ENCODE results near the gene MTCH2. TPM values are rescaled to one million over a fixed set of nuclear protein-coding genes. Genes with fewer than 3 reads are reported as not detected.

The MTCH2 gene
- total and polyA plus RNA-seq, 7 donors = 75.2 to 152 (median 107) TPM

GRCh38 chr11:47571357-47571729 is 71.0 kb downstream of the MTCH2 start:
- no peaks in the 10 kb centered on the region for H3K9me3 ChIP-seq
- TF ChIP-seq CTCF (IDR thresholded peaks at IDR 0.05) = no peak
- H3K4me3 ChIP-seq = no peak overlapping the region
- H3K27me3 ChIP-seq (ENCODE audit: insufficient read depth in 3 of 3, low read length in 2 of 3) = no peaks in the 10 kb centered on the region
- no peak for ATAC-seq
- peaks cover 17% of the 10 kb centered on the region for H3K4me1 ChIP-seq
- H3K36me3 ChIP-seq (ENCODE audit: insufficient read depth in 1 of 2, low read depth in 1 of 2) = peaks cover 2 to 81% of the 10 kb centered on the region in 2 donors
- 70 to 81% (median 74%) methylated on average over 4 of the region's 4 CpGs for WGBS, 3 donors
- DNase-seq = no peak
- H3K27ac ChIP-seq = no peak overlapping the region
- intact Hi-C loops (cut with DNase I) = no loop called here

- WGBS, 3 donors = 80 to 83% (median 81%) methylated on average over 3 of the region's 3 CpGs
- Histone ChIP-seq H3K4me3 (no peak overlapping the region), H3K36me3 (ENCODE audit: insufficient read depth in 1 of 2, low read depth in 1 of 2) (peaks cover 2 to 76% of the 10 kb centered on the region in 2 donors), H3K27ac (no peak overlapping the region), H3K27me3 (ENCODE audit: insufficient read depth in 3 of 3, low read length in 2 of 3) (no peaks in the 10 kb centered on the region), H3K4me1 (peaks cover 20% of the 10 kb centered on the region), H3K9me3 (no peaks in the 10 kb centered on the region)
- no peak for TF ChIP-seq CTCF (IDR thresholded peaks at IDR 0.05)
- ATAC-seq (no peak), DNase-seq (no peak)
- intact Hi-C loops (cut with DNase I) = no loop called here
Measured at GRCh38 chr11:47570651-47571356, 71.6 kb downstream of the MTCH2 start.

GRCh38 chr11:47569646-47570045 is 72.7 kb downstream of the MTCH2 start:
- intact Hi-C loops (cut with DNase I) = no loop called here
- H3K4me1 ChIP-seq = peaks cover 25% of the 10 kb centered on the region
- TF ChIP-seq CTCF (IDR thresholded peaks at IDR 0.05) = no peak
- no peaks in the 10 kb centered on the region for H3K27me3 ChIP-seq (ENCODE audit: insufficient read depth in 3 of 3, low read length in 2 of 3)
- ATAC-seq (no peak), DNase-seq (no peak)
- H3K36me3 ChIP-seq (ENCODE audit: insufficient read depth in 1 of 2, low read depth in 1 of 2) = peaks cover 2 to 64% of the 10 kb centered on the region in 2 donors
- H3K4me3 ChIP-seq = no peak overlapping the region
- WGBS, 3 donors = 96 to 98% (median 97%) methylated on average over 7 of the region's 7 CpGs
- H3K27ac ChIP-seq = no peak overlapping the region
- no peaks in the 10 kb centered on the region for H3K9me3 ChIP-seq

Other genes with a start within 250 kb of the MTCH2 start
- gene SLC39A13, start 234.0 kb downstream of the MTCH2 start, total RNA-seq = 10 to 100 TPM; 14.7 to 26.9 (median 19.9) TPM
- gene SLC39A13, start 234.0 kb downstream of the MTCH2 start, polyA plus RNA-seq = 10 to 100 TPM; 27.0 to 35.3 (median 29.1) TPM
- 100 to 1,000 TPM; 141 to 255 (median 191) TPM for gene PSMC3, start 216.1 kb downstream of the MTCH2 start, total RNA-seq
- 100 to 1,000 TPM; 300 to 346 (median 316) TPM for gene PSMC3, start 216.1 kb downstream of the MTCH2 start, polyA plus RNA-seq
- gene RAPSN, start 193.4 kb downstream of the MTCH2 start, total RNA-seq = 10 to 100 TPM; 47.5 to 90.6 (median 59.5) TPM
- gene RAPSN, start 193.4 kb downstream of the MTCH2 start, polyA plus RNA-seq = 10 to 100 TPM; 37.6 to 79.3 (median 50.0) TPM
- gene CELF1, start 89.4 kb downstream of the MTCH2 start, total RNA-seq = 100 to 1,000 TPM in 3 of 4 donors, 10 to 100 TPM in 1; 79.0 to 193 (median 140) TPM
- 100 to 1,000 TPM in 1 of 3 donors, 10 to 100 TPM in 2; 40.1 to 112 (median 92.5) TPM for gene CELF1, start 89.4 kb downstream of the MTCH2 start, polyA plus RNA-seq
- gene PTPMT1, start 77.0 kb downstream of the MTCH2 start, total RNA-seq = 10 to 100 TPM; 20.9 to 37.8 (median 27.0) TPM
- 10 to 100 TPM; 34.5 to 40.3 (median 38.7) TPM for gene PTPMT1, start 77.0 kb downstream of the MTCH2 start, polyA plus RNA-seq
- gene KBTBD4, start 63.6 kb downstream of the MTCH2 start, total RNA-seq = 10 to 100 TPM; 14.4 to 19.7 (median 17.2) TPM
- gene KBTBD4, start 63.6 kb downstream of the MTCH2 start, polyA plus RNA-seq = 10 to 100 TPM; 12.0 to 23.1 (median 19.1) TPM
- 100 to 1,000 TPM; 160 to 285 (median 188) TPM for gene NDUFS3, start 63.5 kb downstream of the MTCH2 start, total RNA-seq
- gene NDUFS3, start 63.5 kb downstream of the MTCH2 start, polyA plus RNA-seq = 100 to 1,000 TPM; 225 to 528 (median 317) TPM
- under 1 TPM in 2 of 4 donors, not detected in 2; 0.15 to 0.26 TPM for gene FAM180B, start 55.9 kb downstream of the MTCH2 start, total RNA-seq
- under 1 TPM; 0.04 to 0.51 (median 0.08) TPM for gene FAM180B, start 55.9 kb downstream of the MTCH2 start, polyA plus RNA-seq
- under 1 TPM in 3 of 4 donors, not detected in 1; 0.27 to 0.42 (median 0.39) TPM for gene C1QTNF4, start 48.1 kb downstream of the MTCH2 start, total RNA-seq
- under 1 TPM; 0.19 to 0.70 (median 0.20) TPM for gene C1QTNF4, start 48.1 kb downstream of the MTCH2 start, polyA plus RNA-seq
- gene AGBL2, start 72.8 kb upstream of the MTCH2 start, total RNA-seq = under 1 TPM in 3 of 4 donors, not detected in 1; 0.15 to 0.76 (median 0.22) TPM
- under 1 TPM in 2 of 3 donors, not detected in 1; 0.04 to 0.10 TPM for gene AGBL2, start 72.8 kb upstream of the MTCH2 start, polyA plus RNA-seq
- gene FNBP4, start 124.8 kb upstream of the MTCH2 start, total RNA-seq = 10 to 100 TPM; 27.1 to 40.5 (median 33.9) TPM
- gene FNBP4, start 124.8 kb upstream of the MTCH2 start, polyA plus RNA-seq = 10 to 100 TPM; 14.9 to 58.8 (median 35.3) TPM
- 10 to 100 TPM in 3 of 4 donors, 1 to 10 TPM in 1; 9.0 to 14.0 (median 12.1) TPM for gene NUP160, start 205.8 kb upstream of the MTCH2 start, total RNA-seq
- gene NUP160, start 205.8 kb upstream of the MTCH2 start, polyA plus RNA-seq = 10 to 100 TPM in 1 of 3 donors, 1 to 10 TPM in 2; 5.5 to 11.3 (median 8.3) TPM